Calu3 (cell line): ENCODE results near the gene RAMP1. TPM values are rescaled to one million over a fixed set of nuclear protein-coding genes. Genes with fewer than 3 reads are reported as not detected.
A peak's percentile ranks its signal among the peaks of the same experiment; 100 is the strongest.
"Not testable (repeated sequence)": the region's sequence is repeated elsewhere in the genome, so short reads cannot be mapped to it uniquely, and the experiment has no call there.

Experiments used
- BruUV-seq: library from RNA; stranded (reverse); fragments of 400-500 nt; replicated peaks from 2 replicates; lab custom pipeline; 2021; lab: Mats Ljungman, UMichigan
- CTCF ChIA-PET: fragments of 300-600 bp; sonication (Branson Sonifier 250); formaldehyde crosslinking; loops from one replicate; lab custom pipeline; 2022; ENCODE audit warnings: antibody characterized with exemption; lab: Charles Lee
- DNase-seq: peaks from one replicate; pipeline ENCODE4 v3.0.0; 2022
- H3K27ac Mint-ChIP-seq: one replicate; pipeline ENCODE4 v1.8.0; 2022; ENCODE audit warnings: mixed read lengths; ENCODE audit not compliant: unreplicated experiment
- H3K27me3 Mint-ChIP-seq: one replicate; pipeline ENCODE4 v1.8.0; 2022; ENCODE audit warnings: mixed read lengths; ENCODE audit not compliant: unreplicated experiment
- H3K36me3 Mint-ChIP-seq: one replicate; pipeline ENCODE4 v1.8.0; 2022; ENCODE audit warnings: mild to moderate bottlenecking, moderate library complexity, mixed read lengths; ENCODE audit not compliant: insufficient read depth, unreplicated experiment
- H3K4me1 Mint-ChIP-seq: one replicate; pipeline ENCODE4 v1.8.0; 2022; ENCODE audit warnings: mild to moderate bottlenecking, low read depth, mixed read lengths; ENCODE audit not compliant: unreplicated experiment
- H3K4me3 Mint-ChIP-seq: one replicate; pipeline ENCODE4 v1.8.0; 2022; ENCODE audit warnings: mild to moderate bottlenecking, low read depth, moderate library complexity, mixed read lengths; ENCODE audit not compliant: unreplicated experiment
- H3K9me3 Mint-ChIP-seq: one replicate; pipeline ENCODE4 v1.8.0; 2022; ENCODE audit warnings: low read depth, mixed read lengths; ENCODE audit not compliant: unreplicated experiment
- intact Hi-C: fragments of 100-400 bp; cut with micrococcal nuclease; formaldehyde crosslinking; loops from one replicate; pipeline ENCODE4 v1.10.0; 2022; ENCODE audit not compliant: unreplicated experiment
- total RNA-seq: library from RNA; stranded (reverse); gene quantifications from 2 replicates; pipeline ENCODE4 v1.2.3, GENCODE V29; 2022
- TF ChIP-seq, protein P1 (sequence below): fragments of 200-600 bp; IDR thresholded peaks from one replicate; pipeline ENCODE4 v1.8.0; 2022; ENCODE audit warnings: antibody characterized with exemption; ENCODE audit not compliant: unreplicated experiment

The RAMP1 gene
- total RNA-seq, 1 experiment from 2014 or later: 9.8 TPM

DNA sequence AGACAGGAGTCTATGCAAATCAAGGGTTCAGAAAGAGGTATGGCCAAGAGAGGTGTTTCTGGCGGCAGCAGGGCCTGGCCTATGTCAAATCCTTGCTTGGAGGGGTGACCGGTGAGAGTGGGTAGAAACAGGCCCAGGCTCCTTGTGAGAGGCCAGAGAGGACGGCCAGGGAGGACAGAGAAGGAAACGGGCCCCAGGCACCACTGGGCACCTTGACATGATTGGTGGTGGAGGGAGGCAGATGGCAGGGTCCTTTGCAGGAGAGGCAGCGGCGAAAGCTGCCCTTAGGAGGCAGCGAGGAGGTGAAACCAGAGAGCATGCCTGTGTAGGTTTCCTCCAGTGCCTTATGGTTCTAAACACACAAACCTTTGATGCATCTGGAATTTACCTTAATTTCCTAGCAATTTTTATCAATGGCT is 6.2 kb downstream of the RAMP1 start:
- CTCF ChIA-PET: interaction anchor here (0.6 to 1.0 kb wide), 2 partner anchors 51 to 58 kb away, joined by 3 to 4 read pairs; no protein-coding TSS in a partner anchor
- Mint-ChIP-seq H3K27ac (peak overlapping the region; percentile 79), H3K9me3 (no peaks in the 10 kb centered on the region), H3K4me3 (no peak overlapping the region), H3K27me3 (no peaks in the 10 kb centered on the region), H3K36me3 (peaks cover 23% of the 10 kb centered on the region), H3K4me1 (peaks cover 67% of the 10 kb centered on the region)
- no TSS peak for BruUV-seq
- TF ChIP-seq, protein P1, sequence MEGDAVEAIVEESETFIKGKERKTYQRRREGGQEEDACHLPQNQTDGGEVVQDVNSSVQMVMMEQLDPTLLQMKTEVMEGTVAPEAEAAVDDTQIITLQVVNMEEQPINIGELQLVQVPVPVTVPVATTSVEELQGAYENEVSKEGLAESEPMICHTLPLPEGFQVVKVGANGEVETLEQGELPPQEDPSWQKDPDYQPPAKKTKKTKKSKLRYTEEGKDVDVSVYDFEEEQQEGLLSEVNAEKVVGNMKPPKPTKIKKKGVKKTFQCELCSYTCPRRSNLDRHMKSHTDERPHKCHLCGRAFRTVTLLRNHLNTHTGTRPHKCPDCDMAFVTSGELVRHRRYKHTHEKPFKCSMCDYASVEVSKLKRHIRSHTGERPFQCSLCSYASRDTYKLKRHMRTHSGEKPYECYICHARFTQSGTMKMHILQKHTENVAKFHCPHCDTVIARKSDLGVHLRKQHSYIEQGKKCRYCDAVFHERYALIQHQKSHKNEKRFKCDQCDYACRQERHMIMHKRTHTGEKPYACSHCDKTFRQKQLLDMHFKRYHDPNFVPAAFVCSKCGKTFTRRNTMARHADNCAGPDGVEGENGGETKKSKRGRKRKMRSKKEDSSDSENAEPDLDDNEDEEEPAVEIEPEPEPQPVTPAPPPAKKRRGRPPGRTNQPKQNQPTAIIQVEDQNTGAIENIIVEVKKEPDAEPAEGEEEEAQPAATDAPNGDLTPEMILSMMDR: no peak
- intact Hi-C loops: loop anchor here (10.0 kb wide), 1 partner anchor 59 kb away; no protein-coding TSS in a partner anchor
- DNase-seq: no peak

DNA sequence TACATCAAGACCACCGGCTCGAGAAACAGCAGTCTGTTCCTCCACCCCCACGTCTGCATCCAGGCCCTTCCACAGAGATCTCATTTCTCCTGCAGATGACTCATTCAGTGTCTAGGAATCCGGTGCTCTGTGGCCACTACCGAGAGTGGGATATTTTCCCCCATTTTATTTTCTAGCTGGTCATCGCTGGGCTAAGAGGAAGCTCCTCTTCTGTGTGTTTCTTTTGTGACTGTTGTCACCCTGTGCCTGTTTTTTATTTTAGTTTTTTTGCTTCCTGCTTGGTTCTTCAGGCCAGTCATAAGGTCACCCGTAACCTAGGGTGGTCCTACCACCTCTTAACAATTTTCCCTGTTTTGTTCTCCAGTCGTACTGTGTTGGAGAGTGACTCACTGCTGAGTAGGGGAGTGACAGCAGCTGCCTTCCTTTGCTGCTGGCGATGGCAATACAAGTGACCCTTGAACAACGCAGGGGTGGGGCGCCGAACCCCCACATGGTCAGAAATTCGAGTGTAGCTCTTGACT is 6.7 kb downstream of the RAMP1 start:
- TF ChIP-seq, protein P1: no peak
- BruUV-seq: no TSS peak
- Mint-ChIP-seq H3K27ac (peak overlapping the region; percentile 79), H3K27me3 (no peaks in the 10 kb centered on the region), H3K9me3 (no peaks in the 10 kb centered on the region), H3K36me3 (peaks cover 23% of the 10 kb centered on the region), H3K4me3 (peak overlapping the region; percentile 33), H3K4me1 (peaks cover 65% of the 10 kb centered on the region)
- CTCF ChIA-PET: interaction anchor here (0.6 to 1.0 kb wide), 2 partner anchors 51 to 57 kb away, joined by 3 to 4 read pairs; no protein-coding TSS in a partner anchor
- intact Hi-C loops: loop anchor here (10.0 kb wide), 1 partner anchor 59 kb away; no protein-coding TSS in a partner anchor
- DNase-seq: peak; percentile 32

DNA sequence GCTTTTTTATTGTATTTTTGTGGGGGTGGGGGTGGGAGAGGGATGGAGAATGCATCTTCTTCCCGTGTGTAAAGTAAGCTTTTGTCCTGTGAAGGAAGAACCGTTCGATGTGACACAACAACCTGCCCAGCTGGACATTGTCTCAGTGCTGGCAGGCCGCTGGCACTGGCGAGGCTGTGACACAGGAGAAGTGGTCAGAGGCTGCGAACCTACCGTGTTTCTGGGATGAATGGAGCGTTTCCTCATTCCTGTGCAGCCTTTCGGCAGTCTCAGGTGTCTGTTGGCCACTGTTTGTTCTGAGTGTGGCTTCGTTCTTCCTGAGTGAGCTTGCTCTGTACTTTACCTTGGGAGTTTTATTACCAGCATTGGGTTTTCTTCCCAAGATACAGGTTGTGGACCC is 8.0 kb downstream of the RAMP1 start:
- no peaks in the 10 kb centered on the region for H3K9me3 Mint-ChIP-seq
- peaks cover 21% of the 10 kb centered on the region for H3K36me3 Mint-ChIP-seq
- CTCF ChIA-PET: interaction anchor here (1.0 kb wide), 1 partner anchor 9 kb away, joined by 3 read pairs; no protein-coding TSS in a partner anchor
- TF ChIP-seq, protein P1: no peak
- peaks cover 56% of the 10 kb centered on the region for H3K4me1 Mint-ChIP-seq
- no TSS peak for BruUV-seq
- H3K27me3 Mint-ChIP-seq: no peaks in the 10 kb centered on the region
- intact Hi-C loops: loop anchor here (10.0 kb wide), 1 partner anchor 57 kb away; no protein-coding TSS in a partner anchor
- no peak overlapping the region for H3K4me3 Mint-ChIP-seq
- peak overlapping the region; percentile 3 for H3K27ac Mint-ChIP-seq
- peak; percentile 75 for DNase-seq

DNA sequence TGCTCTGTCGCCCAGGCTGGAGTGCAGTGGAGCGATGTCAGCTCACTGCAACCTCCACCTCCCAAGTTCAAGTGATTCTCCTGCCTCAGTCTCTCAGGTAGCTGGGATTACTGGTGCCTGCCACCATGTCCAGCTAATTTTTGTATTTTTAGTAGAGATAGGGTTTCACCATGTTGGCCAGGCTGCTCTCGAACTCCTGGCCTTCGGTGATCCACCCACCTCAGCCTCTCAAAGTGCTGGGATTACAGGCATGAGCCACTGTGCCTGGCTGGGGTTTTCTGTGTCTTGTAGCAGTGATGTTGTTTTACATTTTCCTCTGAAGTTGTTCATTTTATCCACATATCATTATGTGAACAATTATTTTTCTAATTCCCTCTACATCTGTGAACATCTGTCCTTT is 8.7 kb downstream of the RAMP1 start:
- not testable (repeated sequence) for H3K9me3 Mint-ChIP-seq, BruUV-seq, DNase-seq, H3K27me3 Mint-ChIP-seq, H3K4me3 Mint-ChIP-seq
- Mint-ChIP-seq H3K27ac (peak overlapping the region; percentile 3), H3K36me3 (peaks cover 17% of the 10 kb centered on the region), H3K4me1 (peaks cover 56% of the 10 kb centered on the region)
- CTCF ChIA-PET: interaction anchor here (1.0 kb wide), 1 partner anchor 10 kb away, joined by 3 read pairs; no protein-coding TSS in a partner anchor
- intact Hi-C loops: loop anchor here (10.0 kb wide), 1 partner anchor 57 kb away; no protein-coding TSS in a partner anchor
